ENCODE results near the gene SMAD3. TPM values are rescaled to one million over a fixed set of nuclear protein-coding genes. Genes with fewer than 3 reads are reported as not detected.

SMAD3 gene
- total RNA-seq, 2 experiments from 2014 or later: 28.7 to 31.0 TPM

Other genes starting within 250 kb of the SMAD3 start
- 10 to 100 TPM; 59.2 to 65.2 TPM for gene AAGAB, start 189.1 kb downstream of the SMAD3 start, total RNA-seq
- gene IQCH, start 189.2 kb downstream of the SMAD3 start, total RNA-seq: 1 to 10 TPM; 1.5 to 2.0 TPM

Measured in activated CD8-positive, alpha-beta memory T cell treated with anti-CD3 and anti-CD28 coated beads for 36 hours (primary cell).